22Rv1 (cell line): Measurements from ENCODE around the gene CNTN1.

Experiments used
- ZFX ChIP-seq: fragments of 450-650 bp; IDR thresholded peaks from 2 replicates; pipeline ENCODE4 v1.6.1; 2017; ENCODE audit warnings: antibody characterized with exemption, borderline replicate concordance
- TF ChIP-seq, protein P1 (sequence below): fragments of 450-650 bp; IDR thresholded peaks from 2 replicates; pipeline ENCODE4 v1.5.1; 2017; ENCODE audit warnings: mild to moderate bottlenecking

DNA sequence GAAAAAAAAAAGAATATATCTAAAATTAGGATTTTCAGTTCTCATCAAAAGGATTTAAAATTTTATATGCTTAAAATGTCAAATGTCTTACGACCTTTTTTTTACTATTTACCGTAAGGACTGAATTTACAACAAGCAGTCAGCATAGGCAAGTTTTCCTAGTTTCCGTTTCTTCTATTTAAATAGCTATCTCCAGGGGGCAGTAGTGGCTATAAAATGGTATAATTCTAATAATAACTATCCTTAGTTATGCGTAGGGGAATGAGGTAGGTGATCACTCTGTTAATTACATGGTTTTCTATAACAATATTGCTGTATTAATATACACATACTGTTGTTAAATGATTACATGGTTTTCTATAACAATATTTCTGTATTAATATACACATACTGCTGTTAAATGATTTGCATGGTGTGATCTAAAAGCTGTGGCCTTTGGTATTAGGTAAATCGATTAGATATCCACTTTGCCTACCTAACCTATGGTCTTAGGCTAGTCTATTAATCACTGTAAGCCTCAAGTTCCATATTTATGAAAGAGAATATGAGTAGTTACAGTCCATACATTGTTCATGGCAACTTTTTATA, 278.2 kb downstream of the CNTN1 start:
- TF ChIP-seq, protein P1, sequence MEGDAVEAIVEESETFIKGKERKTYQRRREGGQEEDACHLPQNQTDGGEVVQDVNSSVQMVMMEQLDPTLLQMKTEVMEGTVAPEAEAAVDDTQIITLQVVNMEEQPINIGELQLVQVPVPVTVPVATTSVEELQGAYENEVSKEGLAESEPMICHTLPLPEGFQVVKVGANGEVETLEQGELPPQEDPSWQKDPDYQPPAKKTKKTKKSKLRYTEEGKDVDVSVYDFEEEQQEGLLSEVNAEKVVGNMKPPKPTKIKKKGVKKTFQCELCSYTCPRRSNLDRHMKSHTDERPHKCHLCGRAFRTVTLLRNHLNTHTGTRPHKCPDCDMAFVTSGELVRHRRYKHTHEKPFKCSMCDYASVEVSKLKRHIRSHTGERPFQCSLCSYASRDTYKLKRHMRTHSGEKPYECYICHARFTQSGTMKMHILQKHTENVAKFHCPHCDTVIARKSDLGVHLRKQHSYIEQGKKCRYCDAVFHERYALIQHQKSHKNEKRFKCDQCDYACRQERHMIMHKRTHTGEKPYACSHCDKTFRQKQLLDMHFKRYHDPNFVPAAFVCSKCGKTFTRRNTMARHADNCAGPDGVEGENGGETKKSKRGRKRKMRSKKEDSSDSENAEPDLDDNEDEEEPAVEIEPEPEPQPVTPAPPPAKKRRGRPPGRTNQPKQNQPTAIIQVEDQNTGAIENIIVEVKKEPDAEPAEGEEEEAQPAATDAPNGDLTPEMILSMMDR, result peak; percentile 85
- no peak for TF ChIP-seq ZFX
